GM10248 (cell line): ENCODE measurements around the gene FBF1.

ENCODE experiments used
- CTCF ChIA-PET: fragments of 300-600 bp; sonication (Branson Sonifier 250); formaldehyde crosslinking; extraction: SDS; loops from one replicate; lab custom pipeline; 2021; ENCODE audit warnings: antibody characterized with exemption; lab: Yijun Ruan, JAX
- POLR2A ChIA-PET: fragments of 350-650 bp; sonication (Branson Sonifier 250); formaldehyde crosslinking; extraction: SDS; loops from one replicate; lab custom pipeline; 2020; ENCODE audit warnings: antibody characterized with exemption; lab: Yijun Ruan, JAX
- DNase-seq: peaks from one replicate; pipeline ENCODE4 v3.0.0; 2012; ENCODE audit errors: extremely low spot score
- TF ChIP-seq, protein P1 (sequence below): IDR thresholded peaks from 2 replicates; pipeline ENCODE4 v1.5.1; 2012; ENCODE audit warnings: mild to moderate bottlenecking, low read depth; ENCODE audit errors: extremely low read depth, missing control alignments, control extremely low read depth

FBF1 gene

DNA sequence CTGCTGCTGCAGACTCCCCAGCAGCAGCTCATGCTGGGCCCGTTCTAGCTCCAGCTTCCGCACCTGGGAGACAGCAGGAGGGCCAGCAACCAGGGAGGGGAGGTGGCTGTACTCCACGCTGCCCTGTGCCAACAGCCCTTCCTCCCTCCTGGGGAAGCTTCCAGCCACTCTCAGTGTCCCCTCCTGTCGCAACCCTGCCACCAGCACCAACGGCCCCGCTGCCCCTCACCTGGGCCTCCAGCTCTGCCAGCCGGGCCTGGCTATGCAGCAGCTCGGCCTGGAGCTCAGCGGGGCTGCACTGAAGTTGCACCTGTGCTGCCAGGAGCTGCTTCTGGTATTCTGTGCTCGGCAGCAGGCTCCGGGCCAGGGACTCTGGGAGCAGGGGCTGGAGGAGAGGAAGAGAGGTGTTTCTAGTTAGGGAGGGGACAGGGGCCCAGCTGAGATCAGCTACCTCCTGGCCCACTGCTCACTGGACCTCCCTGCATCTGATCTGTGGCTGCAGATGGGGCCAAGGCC is 20.7 kb downstream of the FBF1 start:
- no peak for DNase-seq
- ChIA-PET CTCF (interaction anchor here (0.7 to 2.2 kb wide), 6 partner anchors 10 to 262 kb away, joined by 3 to 7 read pairs (median 4); no protein-coding TSS in a partner anchor), POLR2A (interaction anchor here (0.5 to 0.7 kb wide), 2 partner anchors 12 to 24 kb away, joined by 3 to 6 read pairs; partner anchors contain the start of gene TRIM65)
- TF ChIP-seq, protein P1, sequence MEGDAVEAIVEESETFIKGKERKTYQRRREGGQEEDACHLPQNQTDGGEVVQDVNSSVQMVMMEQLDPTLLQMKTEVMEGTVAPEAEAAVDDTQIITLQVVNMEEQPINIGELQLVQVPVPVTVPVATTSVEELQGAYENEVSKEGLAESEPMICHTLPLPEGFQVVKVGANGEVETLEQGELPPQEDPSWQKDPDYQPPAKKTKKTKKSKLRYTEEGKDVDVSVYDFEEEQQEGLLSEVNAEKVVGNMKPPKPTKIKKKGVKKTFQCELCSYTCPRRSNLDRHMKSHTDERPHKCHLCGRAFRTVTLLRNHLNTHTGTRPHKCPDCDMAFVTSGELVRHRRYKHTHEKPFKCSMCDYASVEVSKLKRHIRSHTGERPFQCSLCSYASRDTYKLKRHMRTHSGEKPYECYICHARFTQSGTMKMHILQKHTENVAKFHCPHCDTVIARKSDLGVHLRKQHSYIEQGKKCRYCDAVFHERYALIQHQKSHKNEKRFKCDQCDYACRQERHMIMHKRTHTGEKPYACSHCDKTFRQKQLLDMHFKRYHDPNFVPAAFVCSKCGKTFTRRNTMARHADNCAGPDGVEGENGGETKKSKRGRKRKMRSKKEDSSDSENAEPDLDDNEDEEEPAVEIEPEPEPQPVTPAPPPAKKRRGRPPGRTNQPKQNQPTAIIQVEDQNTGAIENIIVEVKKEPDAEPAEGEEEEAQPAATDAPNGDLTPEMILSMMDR: no peak

- TF ChIP-seq, protein P1: no peak
- CTCF ChIA-PET: interaction anchor here (1.3 to 2.2 kb wide), 5 partner anchors 10 to 262 kb away, joined by 3 to 10 read pairs (median 6); no protein-coding TSS in a partner anchor
- POLR2A ChIA-PET: interaction anchor here (0.5 to 0.7 kb wide), 2 partner anchors 13 to 23 kb away, joined by 3 to 6 read pairs; partner anchors contain the start of gene TRIM65
- no peak for DNase-seq
These were observed 21.2 kb downstream of the FBF1 start for GRCh38 chr17:75919611-75920010.

DNA sequence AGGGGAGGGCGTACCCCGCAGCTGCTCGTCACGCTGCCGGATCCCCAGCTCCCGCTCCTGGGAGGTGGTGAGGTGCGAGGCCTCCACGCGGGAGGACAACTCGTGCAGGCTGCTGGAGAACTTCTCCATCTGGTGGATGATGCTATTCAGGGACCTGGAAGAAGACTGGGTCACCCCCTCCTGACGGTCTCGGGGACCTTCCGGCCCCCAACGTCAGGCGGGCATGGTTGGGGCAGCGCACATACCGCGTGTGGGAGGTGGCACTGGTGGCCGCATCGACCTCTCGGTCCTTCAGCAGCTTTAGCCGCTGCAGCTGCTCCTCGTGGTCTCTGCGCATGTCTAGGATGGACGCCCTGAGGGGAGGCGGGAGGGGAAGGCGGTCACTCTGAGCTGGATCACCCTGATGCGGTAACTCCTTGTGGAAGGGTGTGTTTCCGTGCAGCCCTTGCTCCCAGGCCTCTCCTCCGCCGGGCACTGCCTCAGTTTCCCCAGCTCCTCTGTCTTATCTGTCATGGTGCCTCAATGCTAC is 22.9 kb downstream of the FBF1 start:
- TF ChIP-seq, protein P1: no peak
- CTCF ChIA-PET: interaction anchor here (2.0 to 5.0 kb wide), 3 partner anchors 9 to 96 kb away, joined by 6 to 27 read pairs (median 10); partner anchors contain the start of gene MRPL38
- POLR2A ChIA-PET: no interaction called here
- DNase-seq: no peak

DNA sequence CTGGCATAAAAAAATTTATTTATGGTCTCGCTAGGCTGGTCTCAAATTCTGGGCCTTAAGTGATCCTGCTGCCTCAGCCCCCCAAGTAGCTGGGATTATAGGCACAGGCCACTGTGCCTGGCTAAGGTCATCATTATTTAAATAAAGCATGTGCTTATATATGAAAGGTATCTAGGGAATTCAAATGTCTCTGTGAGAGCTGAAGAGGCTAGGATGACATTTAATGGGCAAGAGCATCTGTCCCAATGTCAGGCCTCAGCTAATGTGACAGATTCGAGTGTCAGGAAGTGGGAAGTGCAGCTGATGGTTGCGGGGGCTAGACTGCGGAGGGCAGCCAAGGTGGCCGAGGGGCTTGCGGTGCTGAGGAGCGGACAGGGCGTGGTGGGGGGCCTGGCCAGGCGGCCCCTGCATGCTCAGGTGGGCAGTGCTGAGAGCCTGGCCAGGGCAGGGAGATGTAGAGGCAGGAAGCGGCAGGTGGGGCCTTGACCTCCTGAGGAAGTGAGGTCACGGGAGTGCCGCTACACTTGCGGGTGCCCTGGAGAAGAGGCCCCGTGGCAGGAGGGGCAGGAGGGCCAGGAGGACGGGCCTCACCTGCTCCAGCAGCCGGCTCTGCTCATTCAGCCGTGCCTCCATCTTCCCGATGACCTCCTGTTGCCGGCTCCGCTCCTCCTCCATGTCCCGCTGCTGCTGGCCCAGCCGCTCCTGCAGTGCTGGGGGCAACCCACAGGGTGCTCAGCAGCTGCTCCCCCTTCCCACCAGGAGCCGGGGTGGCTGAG is 23.5 kb downstream of the FBF1 start:
- TF ChIP-seq, protein P1: no peak
- ChIA-PET POLR2A (no interaction called here), CTCF (interaction anchor here (2.0 to 5.0 kb wide), 3 partner anchors 10 to 97 kb away, joined by 6 to 27 read pairs (median 10); partner anchors contain the start of gene MRPL38)
- DNase-seq: no peak

DNA sequence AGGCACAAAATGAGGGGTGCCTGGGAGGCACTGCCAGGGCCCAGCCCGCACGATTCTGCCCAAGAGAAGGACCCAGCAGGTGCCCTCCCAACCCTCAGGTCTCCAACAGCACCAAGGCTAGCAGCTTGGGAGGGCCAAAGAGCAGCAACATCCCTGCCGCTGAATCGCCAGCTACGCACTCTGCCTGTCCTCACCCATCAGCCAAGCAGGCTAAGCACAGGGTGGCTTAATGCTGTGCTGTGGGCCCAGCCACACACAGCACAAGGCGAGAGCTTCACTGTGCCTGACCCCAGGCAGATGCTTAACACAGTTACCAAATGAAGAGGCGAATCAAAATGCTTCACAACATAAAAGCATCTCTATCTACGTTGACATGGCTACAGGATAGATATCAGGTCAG is 25.6 kb downstream of the FBF1 start:
- TF ChIP-seq, protein P1: no peak
- no peak for DNase-seq
- ChIA-PET CTCF (interaction anchor here (1.0 to 5.0 kb wide), 4 partner anchors 10 to 364 kb away, joined by 4 to 27 read pairs (median 7); no protein-coding TSS in a partner anchor), POLR2A (interaction anchor here (0.6 kb wide), 1 partner anchor 65 kb away, joined by 7 read pairs; no protein-coding TSS in a partner anchor)
